H1 (cell line): ENCODE data around the gene FARS2. TPM values are rescaled to one million over a fixed set of nuclear protein-coding genes. Genes with fewer than 3 reads are reported as not detected.

Experiments used
- CTCF ChIA-PET: fragments of 300-600 bp; sonication (Branson Sonifier 250); formaldehyde crosslinking; loops from one replicate; lab custom pipeline; 2021; ENCODE audit not compliant: partially characterized antibody; lab: Charles Lee
- POLR2A ChIA-PET: fragments of 300-600 bp; sonication (Branson Sonifier 250); formaldehyde crosslinking; loops from one replicate; lab custom pipeline; 2021; ENCODE audit warnings: inconsistent platforms; ENCODE audit not compliant: partially characterized antibody; lab: Charles Lee
- DNase-seq, 2 experiments: peaks; one replicate each; pipeline versions ENCODE4 v3.0.0 to v3.0.0-alpha.2; 2010 to 2022; ENCODE audit warnings: low spot score in 2 of 2, low read depth in 1 of 2, mixed read lengths in 1 of 2
- FAIRE-seq: peaks from 2 replicates; lab custom pipeline; 2011; peaks lifted over from hg19 to GRCh38; lab: Jason Lieb, UNC
- H2AFZ ChIP-seq: 2 replicates; pipeline ENCODE4 v1.8.1; 2012; ENCODE audit warnings: low read length, inconsistent platforms
- H2AK5ac ChIP-seq: 2 replicates; pipeline ENCODE4 v1.6.1; 2013; ENCODE audit warnings: low read depth, low read length
- H2BK120ac ChIP-seq: replicated peaks from 2 replicates; pipeline ENCODE3; 2013; ENCODE audit warnings: low read depth, low read length, inconsistent platforms
- H2BK12ac ChIP-seq: 2 replicates; pipeline ENCODE4 v1.6.1; 2013; ENCODE audit warnings: low read depth, low read length
- H2BK15ac ChIP-seq: 2 replicates; pipeline ENCODE4 v1.6.1; 2013; ENCODE audit warnings: low read length
- H2BK20ac ChIP-seq: 2 replicates; pipeline ENCODE4 v1.6.1; 2013; ENCODE audit warnings: low read length
- H2BK5ac ChIP-seq: 2 replicates; pipeline ENCODE4 v1.6.1; 2013; ENCODE audit warnings: low read depth, low read length
- H3K14ac ChIP-seq: 2 replicates; pipeline ENCODE4 v1.6.1; 2013; ENCODE audit warnings: inconsistent platforms; ENCODE audit not compliant: insufficient read length
- H3K18ac ChIP-seq: 2 replicates; pipeline ENCODE4 v1.6.1; 2013; ENCODE audit warnings: low read length; ENCODE audit errors: extremely low read depth
- H3K23ac ChIP-seq: 2 replicates; pipeline ENCODE4 v1.6.1; 2013; ENCODE audit warnings: inconsistent platforms; ENCODE audit not compliant: insufficient read length
- H3K23me2 ChIP-seq: 2 replicates; pipeline ENCODE4 v1.6.1; 2013; ENCODE audit warnings: low read depth, low read length
- H3K27ac ChIP-seq: 2 replicates; pipeline ENCODE4 v1.6.1; 2011; ENCODE audit warnings: low read depth, low read length, inconsistent platforms
- H3K27me3 ChIP-seq, 4 experiments: replicated peaks in 1 of 4; 1 replicate in 1 of 4; 2 replicates in 3 of 4; pipeline versions ENCODE4 v1.6.1 to v1.8.1; 2011 to 2013; ENCODE audit warnings: low read length in 3 of 4, mild to moderate bottlenecking in 3 of 4, inconsistent platforms in 2 of 4, mixed read lengths in 2 of 4, moderate library complexity in 1 of 4; ENCODE audit not compliant: control insufficient read depth in 3 of 4, insufficient read depth in 3 of 4; ENCODE audit errors: extremely low read depth in 1 of 4
- H3K36me3 ChIP-seq, 4 experiments: 2 replicates each; pipeline versions ENCODE4 v1.6.1 to v1.8.1; 2011 to 2013; ENCODE audit warnings: mild to moderate bottlenecking in 4 of 4, low read length in 3 of 4, moderate library complexity in 2 of 4, control low read depth in 1 of 4, inconsistent platforms in 1 of 4; ENCODE audit not compliant: insufficient read depth in 4 of 4, control insufficient read depth in 2 of 4
- H3K4ac ChIP-seq: replicated peaks from 2 replicates; pipeline ENCODE3; 2013; ENCODE audit warnings: low read length, low read depth, mixed read lengths, inconsistent platforms; ENCODE audit not compliant: insufficient read length
- H3K4me1 ChIP-seq, 4 experiments: replicated peaks in 1 of 4; 1 replicate in 1 of 4; 2 replicates in 3 of 4; pipeline versions ENCODE4 v1.6.1 to v1.8.1; 2011 to 2013; ENCODE audit warnings: low read length in 3 of 4, inconsistent platforms in 2 of 4, mixed read lengths in 1 of 4; ENCODE audit not compliant: insufficient read depth in 4 of 4, control insufficient read depth in 3 of 4
- H3K4me2 ChIP-seq, 2 experiments: 2 replicates each; pipeline versions ENCODE4 v1.6.1 to v1.8.1; 2011 to 2013; ENCODE audit warnings: low read depth in 2 of 2, low read length in 2 of 2, control low read depth in 1 of 2, inconsistent platforms in 1 of 2, mild to moderate bottlenecking in 1 of 2; ENCODE audit not compliant: insufficient read depth in 1 of 2
- H3K4me3 ChIP-seq, 4 experiments: fragments of 200-600, 300-600 bp in 1 of 4; sonication (generic), shearing (Covaris generic), sonication (Bioruptor Twin) in 1 of 4; 2 replicates each; pipeline versions ENCODE4 v1.5.1 to v1.8.1; 2011 to 2016; ENCODE audit warnings: low read length in 4 of 4, low read depth in 3 of 4, control low read depth in 2 of 4, inconsistent platforms in 2 of 4, mild to moderate bottlenecking in 2 of 4, mixed read lengths in 1 of 4, moderate library complexity in 1 of 4; ENCODE audit not compliant: insufficient read depth in 2 of 4; ENCODE audit errors: extremely low read depth in 1 of 4
- H3K56ac ChIP-seq: replicated peaks from 2 replicates; pipeline ENCODE3; 2013; ENCODE audit warnings: low read depth, mild to moderate bottlenecking, mixed read lengths, low read length, inconsistent platforms; ENCODE audit not compliant: insufficient read length
- H3K79me1 ChIP-seq: 2 replicates; pipeline ENCODE4 v1.6.1; 2013; ENCODE audit warnings: low read depth, low read length, control low read depth
- H3K79me2 ChIP-seq, 2 experiments: 2 replicates each; pipeline versions ENCODE4 v1.6.1 to v1.8.1; 2012 to 2013; ENCODE audit warnings: low read length in 2 of 2, mild to moderate bottlenecking in 2 of 2, inconsistent platforms in 1 of 2; ENCODE audit not compliant: insufficient read depth in 2 of 2, control insufficient read depth in 1 of 2
- H3K9ac ChIP-seq, 4 experiments: replicated peaks in 1 of 4; 1 replicate in 1 of 4; 2 replicates in 3 of 4; pipeline versions ENCODE4 v1.6.1 to v1.8.1; 2011 to 2013; ENCODE audit warnings: low read depth in 3 of 4, low read length in 3 of 4, control low read depth in 2 of 4, mild to moderate bottlenecking in 2 of 4, moderate library complexity in 2 of 4, inconsistent platforms in 1 of 4; ENCODE audit errors: extremely low read depth in 1 of 4
- H3K9me3 ChIP-seq, 2 experiments: 2 replicates each; pipeline versions ENCODE4 v1.6.1 to v1.8.1; 2012 to 2013; ENCODE audit warnings: mild to moderate bottlenecking in 2 of 2, moderate library complexity in 2 of 2, control low read depth in 1 of 2, inconsistent platforms in 1 of 2, low read depth in 1 of 2, low read length in 1 of 2, mixed read lengths in 1 of 2; ENCODE audit not compliant: insufficient read depth in 2 of 2
- H4K20me1 ChIP-seq, 2 experiments: replicated peaks in 1 of 2; 2 replicates each; pipeline versions ENCODE3 to v1.8.1; 2011 to 2013; ENCODE audit warnings: inconsistent platforms in 2 of 2, low read length in 2 of 2, mild to moderate bottlenecking in 1 of 2; ENCODE audit not compliant: insufficient read depth in 2 of 2, control insufficient read depth in 1 of 2
- H4K5ac ChIP-seq: 2 replicates; pipeline ENCODE4 v1.6.1; 2013; ENCODE audit warnings: low read length, low read depth, mixed read lengths, inconsistent platforms; ENCODE audit not compliant: insufficient read length
- H4K8ac ChIP-seq: 2 replicates; pipeline ENCODE4 v1.8.0; 2013; ENCODE audit warnings: mild to moderate bottlenecking, moderate library complexity, low read length, inconsistent platforms; ENCODE audit not compliant: insufficient read depth; ENCODE audit errors: extremely low read depth
- H4K91ac ChIP-seq: replicated peaks from 2 replicates; pipeline ENCODE3; 2013; ENCODE audit warnings: low read length, mixed read lengths, inconsistent platforms; ENCODE audit not compliant: insufficient read length
- JUN ChIP-seq: IDR thresholded peaks from 2 replicates; pipeline ENCODE4 v1.6.1; 2011; ENCODE audit warnings: low read depth, mild to moderate bottlenecking, improper control_type of control experiment, low read length
- POU5F1 ChIP-seq: IDR thresholded peaks from 2 replicates; pipeline ENCODE4 v1.6.1; 2011; ENCODE audit warnings: low read depth, mild to moderate bottlenecking, low read length, moderate library complexity
- RNF2 ChIP-seq: fragments of 200-900, 300-1000 bp; sonication (generic); IDR thresholded peaks from 2 replicates; pipeline ENCODE4 v1.7.1; 2016; ENCODE audit warnings: borderline replicate concordance, low read depth, mild to moderate bottlenecking, antibody characterized with exemption, low read length; ENCODE audit not compliant: poor library complexity, severe bottlenecking; ENCODE audit errors: missing control alignments
- SIRT6 ChIP-seq: IDR thresholded peaks from one replicate; pipeline ENCODE4 v1.7.1; 2012; ENCODE audit warnings: low read length, inconsistent platforms
- WGBS, 2 experiments: shearing (Covaris generic) in 1 of 2; methylation state at CpG; one replicate each; pipeline versions ENCODE4 v1.1.6 to v1.1.7; 2013 to 2015; ENCODE audit warnings: low lambda C conversion rate in 2 of 2, mixed read lengths in 2 of 2, inconsistent platforms in 1 of 2, low coverage in 1 of 2, missing lambda C conversion rate in 1 of 2; ENCODE audit not compliant: insufficient replicate concordance in 2 of 2, insufficient coverage in 1 of 2, insufficient read length in 1 of 2; ENCODE audit errors: extremely low coverage in 1 of 2, missing lambda C conversion rate in 1 of 2; 5-methylcytosine and 5-hydroxymethylcytosine counted together
- polyA plus RNA-seq, 7 experiments: library from polyadenylated mRNA; depleted of rRNA in 3 of 7; stranded (reverse) in 5 of 7; unstranded in 2 of 7; fragments of >200 nt in 5 of 7; fragments of 200-250 nt in 2 of 7; gene quantifications; 1 replicate in 5 of 7; 2 replicates in 1 of 7; 4 replicates in 1 of 7; pipeline versions ENCODE4 v1.2.1 to v1.2.3, GENCODE V29; 2011 to 2013; ENCODE audit warnings: missing spikeins in 2 of 7, mixed read lengths in 2 of 7
- total RNA-seq: library from RNA; stranded (reverse); fragmentation: NEBNext Ultra II Directional; extraction: Animal tissue kit (Norgen Biotek cat#: 25700); gene quantifications from 2 replicates; pipeline ENCODE4 v1.2.1, GENCODE V29; 2021

The FARS2 gene
- total and polyA plus RNA-seq, 2 of the 8 experiments (the other 6 are each of a cell fraction or from before 2014, with no cell fraction given): 11.7 to 14.4 TPM

DNA sequence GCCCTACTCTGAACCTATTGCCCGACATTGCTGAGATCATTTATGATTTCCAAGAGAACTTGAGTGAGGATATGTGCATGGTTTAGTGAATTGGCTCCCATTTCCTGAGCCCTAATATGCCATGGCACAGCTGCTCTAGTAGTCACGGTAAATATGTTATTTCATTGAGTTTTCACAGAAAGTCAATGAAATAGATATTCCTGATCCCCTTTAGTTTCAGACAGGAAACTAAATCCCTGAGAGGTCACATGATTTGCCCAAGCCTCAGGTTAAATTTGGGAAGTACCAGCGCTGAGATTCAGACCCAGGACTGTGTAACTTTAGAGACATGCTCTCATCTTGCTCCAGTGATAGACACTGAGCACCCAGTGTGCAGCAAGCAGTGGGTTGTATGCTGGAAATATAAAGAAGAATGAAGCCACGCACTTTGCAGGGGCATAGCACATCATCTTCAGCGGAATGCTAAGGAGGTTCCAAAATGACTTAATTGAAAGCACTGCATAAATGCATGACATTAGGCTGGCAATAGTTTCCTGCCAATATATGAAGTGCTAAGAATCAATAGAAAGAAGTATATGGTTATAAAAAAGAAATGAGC lies 70.6 kb downstream of the FARS2 start:
- Histone ChIP-seq H3K27ac (no peak overlapping the region), H3K4me1 (no peaks in the 10 kb centered on the region), H4K91ac (no peak overlapping the region), H3K27me3 (no peaks in the 10 kb centered on the region), H3K4ac (no peak overlapping the region), H3K9me3 (no peaks in the 10 kb centered on the region), H3K14ac (no peak overlapping the region), H3K56ac (no peak overlapping the region), H2AFZ (no peak overlapping the region), H3K79me2 (no peaks in the 10 kb centered on the region), H2BK20ac (no peak overlapping the region), H3K23me2 (no peaks in the 10 kb centered on the region), H4K5ac (no peak overlapping the region), H3K4me2 (no peak overlapping the region), H2BK15ac (no peak overlapping the region), H3K23ac (no peak overlapping the region), H2BK12ac (no peak overlapping the region), H3K79me1 (no peaks in the 10 kb centered on the region; the same call in 1 of the 2 replicates), H2BK120ac (no peak overlapping the region), H3K9ac (no peak overlapping the region), H4K20me1 (peaks cover 2% of the 10 kb centered on the region in 2 experiments), H3K18ac (no peak overlapping the region), H3K4me3 (no peak overlapping the region), H2BK5ac (no peak overlapping the region), H2AK5ac (no peak overlapping the region), H3K36me3 (no peaks in the 10 kb centered on the region), H4K8ac (no peak overlapping the region)
- no peak for TF ChIP-seq JUN
- TF ChIP-seq SIRT6: no peak
- TF ChIP-seq RNF2: no peak
- no peak for TF ChIP-seq POU5F1
- POLR2A ChIA-PET: no interaction called here
- no peak for FAIRE-seq
- WGBS, 2 experiments: 91% methylated on average over 5 of the region's 5 CpGs; no CpG with 5 or more reads in 1 of the 2 experiments
- CTCF ChIA-PET: interaction anchor here (0.7 to 1.2 kb wide), 3 partner anchors 12 to 222 kb away, joined by 3 read pairs; no protein-coding TSS in a partner anchor
- DNase-seq: no peak
